Measurements from ENCODE around the gene RTN1. TPM values are rescaled to one million over a fixed set of nuclear protein-coding genes. Genes with fewer than 3 reads are reported as not detected.

RTN1 gene
- total RNA-seq, 1 donor from 2014 or later: 2.1 TPM

DNA sequence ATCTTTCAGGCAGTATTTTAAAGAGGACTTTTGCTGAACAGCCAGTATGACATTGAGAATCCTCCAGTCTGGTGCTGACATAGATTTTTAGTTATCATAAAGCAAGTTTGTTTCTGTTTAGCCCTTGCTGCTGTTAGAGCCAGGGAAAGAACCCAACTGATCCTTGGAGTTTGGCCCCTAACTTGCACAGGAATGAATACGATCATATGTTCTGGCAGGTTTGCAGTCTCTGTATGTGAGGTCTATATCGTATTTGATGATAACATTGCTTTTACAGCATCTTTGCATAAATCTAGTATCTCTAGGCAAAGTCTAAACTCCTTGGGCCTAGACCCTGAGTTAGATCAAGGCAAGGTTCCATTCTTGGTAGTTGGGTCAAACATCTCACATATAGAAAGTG is 289.7 kb downstream of the RTN1 start:
- Mint-ChIP-seq H3K4me1 (ENCODE audit: unreplicated experiment) (peaks cover 9% of the 10 kb centered on the region), H3K27me3 (ENCODE audit: unreplicated experiment) (no peaks in the 10 kb centered on the region), H3K27ac (ENCODE audit: unreplicated experiment) (no peak overlapping the region), H3K4me3 (ENCODE audit: unreplicated experiment) (no peak overlapping the region), H3K9me3 (ENCODE audit: unreplicated experiment) (no peaks in the 10 kb centered on the region), H3K36me3 (ENCODE audit: low read depth, unreplicated experiment) (no peaks in the 10 kb centered on the region)
- DNase-seq (ENCODE audit: low spot score): no peak
- TF ChIP-seq, protein P1, sequence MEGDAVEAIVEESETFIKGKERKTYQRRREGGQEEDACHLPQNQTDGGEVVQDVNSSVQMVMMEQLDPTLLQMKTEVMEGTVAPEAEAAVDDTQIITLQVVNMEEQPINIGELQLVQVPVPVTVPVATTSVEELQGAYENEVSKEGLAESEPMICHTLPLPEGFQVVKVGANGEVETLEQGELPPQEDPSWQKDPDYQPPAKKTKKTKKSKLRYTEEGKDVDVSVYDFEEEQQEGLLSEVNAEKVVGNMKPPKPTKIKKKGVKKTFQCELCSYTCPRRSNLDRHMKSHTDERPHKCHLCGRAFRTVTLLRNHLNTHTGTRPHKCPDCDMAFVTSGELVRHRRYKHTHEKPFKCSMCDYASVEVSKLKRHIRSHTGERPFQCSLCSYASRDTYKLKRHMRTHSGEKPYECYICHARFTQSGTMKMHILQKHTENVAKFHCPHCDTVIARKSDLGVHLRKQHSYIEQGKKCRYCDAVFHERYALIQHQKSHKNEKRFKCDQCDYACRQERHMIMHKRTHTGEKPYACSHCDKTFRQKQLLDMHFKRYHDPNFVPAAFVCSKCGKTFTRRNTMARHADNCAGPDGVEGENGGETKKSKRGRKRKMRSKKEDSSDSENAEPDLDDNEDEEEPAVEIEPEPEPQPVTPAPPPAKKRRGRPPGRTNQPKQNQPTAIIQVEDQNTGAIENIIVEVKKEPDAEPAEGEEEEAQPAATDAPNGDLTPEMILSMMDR (IDR thresholded peaks at IDR 0.05; ENCODE audit: unreplicated experiment): no peak

DNA sequence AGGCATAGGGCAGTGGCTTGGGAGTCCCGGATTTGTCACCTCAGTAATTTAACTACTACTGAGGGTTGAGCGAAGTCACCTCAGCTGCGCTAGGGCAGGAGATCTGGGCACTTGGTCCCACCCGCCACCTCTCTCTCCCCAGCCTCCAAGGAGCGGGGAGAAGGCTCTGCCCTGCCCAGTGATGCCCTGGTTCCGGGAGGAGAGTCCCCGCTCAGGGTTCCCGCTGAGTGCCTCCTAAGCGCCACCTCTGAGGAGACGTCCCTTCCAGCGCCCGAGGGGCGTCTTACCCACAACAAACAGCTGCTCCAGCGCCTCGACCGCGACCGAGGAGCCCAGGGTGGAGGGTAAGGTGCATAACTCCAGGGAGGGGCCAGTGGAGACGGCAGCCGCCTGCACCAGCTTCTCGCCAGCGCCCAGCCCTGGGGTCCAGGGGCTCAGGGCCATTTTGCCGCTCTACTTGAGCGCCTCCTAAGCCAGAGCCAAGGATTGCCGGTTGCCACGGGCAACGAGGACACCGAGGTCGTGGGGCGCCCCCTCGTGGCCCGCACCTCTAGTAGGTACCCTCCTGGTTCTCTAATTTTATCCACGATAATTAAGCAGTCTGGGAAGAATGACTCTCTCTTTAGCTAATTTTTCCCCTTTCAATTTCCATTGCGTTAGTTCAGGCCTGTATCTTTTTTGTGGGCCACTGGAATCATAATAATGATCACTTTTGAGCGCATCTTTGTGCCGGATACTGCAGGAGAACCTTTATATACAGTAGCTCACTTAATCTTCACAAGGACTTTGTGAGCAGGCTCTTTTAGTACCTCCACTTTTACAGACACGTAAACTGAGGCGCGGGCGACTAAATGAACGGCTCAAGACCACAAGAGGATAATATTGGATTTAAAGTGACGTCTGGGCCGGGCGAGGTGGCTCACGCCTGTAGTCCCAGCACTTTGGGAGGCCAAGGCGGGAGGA is 294.0 kb downstream of the RTN1 start, which contains the start of gene CCDC175:
Gene CCDC175 (minus strand): TSS at position 481 of the 963 bp plus-strand sequence. CDS start 37 bp downstream, at position 444.
- TF ChIP-seq, protein P1 (IDR thresholded peaks at IDR 0.05; ENCODE audit: unreplicated experiment): peak; percentile 90
- Mint-ChIP-seq H3K27me3 (ENCODE audit: unreplicated experiment) (no peaks in the 10 kb centered on the region), H3K36me3 (ENCODE audit: low read depth, unreplicated experiment) (no peaks in the 10 kb centered on the region), H3K9me3 (ENCODE audit: unreplicated experiment) (no peaks in the 10 kb centered on the region), H3K4me3 (ENCODE audit: unreplicated experiment) (peak within 1 kb of the TSS; percentile 78), H3K4me1 (ENCODE audit: unreplicated experiment) (no peaks in the 10 kb centered on the region), H3K27ac (ENCODE audit: unreplicated experiment) (peak within 1 kb of the TSS; percentile 30)
- DNase-seq (ENCODE audit: low spot score): peak; percentile 92

DNA sequence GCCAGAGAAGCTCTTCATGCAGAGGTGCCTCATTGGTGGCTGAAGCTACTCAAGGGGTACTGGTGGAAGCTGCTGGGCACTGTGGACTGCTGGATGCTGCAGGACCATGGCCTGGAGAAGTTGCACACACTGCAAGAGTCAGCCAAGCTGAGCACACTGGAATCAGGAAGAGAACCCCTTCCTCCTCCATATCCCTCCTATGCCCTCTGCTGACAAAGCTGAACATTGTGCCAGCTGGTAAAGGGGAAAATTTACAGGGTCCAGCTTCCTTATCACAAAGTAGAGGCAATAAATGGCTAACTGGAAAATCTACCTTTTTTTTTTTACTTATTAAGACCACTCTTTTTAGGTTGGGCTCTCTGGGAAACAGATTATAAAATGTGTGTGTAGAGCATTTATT is 300.5 kb downstream of the RTN1 start:
- no peaks in the 10 kb centered on the region for H3K27me3 Mint-ChIP-seq (ENCODE audit: unreplicated experiment)
- no peak overlapping the region for H3K4me3 Mint-ChIP-seq (ENCODE audit: unreplicated experiment)
- TF ChIP-seq, protein P1 (IDR thresholded peaks at IDR 0.05; ENCODE audit: unreplicated experiment): no peak
- no peaks in the 10 kb centered on the region for H3K9me3 Mint-ChIP-seq (ENCODE audit: unreplicated experiment)
- H3K4me1 Mint-ChIP-seq (ENCODE audit: unreplicated experiment): peaks cover 1% of the 10 kb centered on the region
- no peaks in the 10 kb centered on the region for H3K36me3 Mint-ChIP-seq (ENCODE audit: low read depth, unreplicated experiment)
- H3K27ac Mint-ChIP-seq (ENCODE audit: unreplicated experiment): no peak overlapping the region
- DNase-seq (ENCODE audit: low spot score): no peak

DNA sequence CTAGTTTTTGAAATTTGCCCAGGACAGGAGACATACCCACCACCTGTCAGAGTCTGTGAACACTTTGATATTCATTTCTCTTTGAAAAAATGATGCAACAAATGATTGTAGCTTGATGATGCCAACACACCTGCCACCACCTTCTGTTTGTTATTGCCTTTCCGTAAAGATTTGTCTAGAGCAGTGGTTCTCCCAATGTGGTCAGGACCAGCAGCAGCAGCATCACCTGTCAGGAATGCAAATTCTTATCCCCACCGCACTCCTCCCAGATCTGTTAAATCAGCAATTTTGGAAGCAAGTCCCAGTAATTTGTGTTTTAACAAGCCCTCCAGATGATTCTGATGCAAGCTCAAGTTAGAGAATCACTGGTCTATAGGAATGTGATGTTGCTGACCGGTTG is 303.9 kb downstream of the RTN1 start:
- TF ChIP-seq, protein P1 (IDR thresholded peaks at IDR 0.05; ENCODE audit: unreplicated experiment): no peak
- Mint-ChIP-seq H3K4me3 (ENCODE audit: unreplicated experiment) (no peak overlapping the region), H3K27ac (ENCODE audit: unreplicated experiment) (no peak overlapping the region), H3K36me3 (ENCODE audit: low read depth, unreplicated experiment) (no peaks in the 10 kb centered on the region), H3K27me3 (ENCODE audit: unreplicated experiment) (no peaks in the 10 kb centered on the region), H3K4me1 (ENCODE audit: unreplicated experiment) (peaks cover 12% of the 10 kb centered on the region), H3K9me3 (ENCODE audit: unreplicated experiment) (no peaks in the 10 kb centered on the region)
- no peak for DNase-seq (ENCODE audit: low spot score)

DNA sequence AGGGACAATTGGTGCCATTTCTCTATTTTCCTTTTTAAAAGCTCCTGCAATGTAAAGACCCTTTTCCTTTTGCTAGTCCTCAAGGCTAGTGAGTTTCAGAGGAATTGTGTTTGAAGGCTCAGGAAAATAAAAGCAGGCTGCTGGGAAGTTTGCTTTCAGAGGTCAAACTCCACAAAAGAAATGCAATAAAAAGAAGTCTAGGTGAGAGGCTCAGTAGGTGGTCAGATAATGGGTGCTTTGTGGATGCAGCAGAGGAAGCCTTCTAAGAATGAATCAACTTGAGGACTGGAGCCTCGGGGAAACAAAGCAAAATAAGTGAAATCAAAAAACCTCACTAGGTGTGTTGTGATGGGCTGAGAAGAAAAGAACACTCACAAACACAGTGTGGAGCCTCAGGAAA is 304.3 kb downstream of the RTN1 start:
- H3K27me3 Mint-ChIP-seq (ENCODE audit: unreplicated experiment): no peaks in the 10 kb centered on the region
- H3K27ac Mint-ChIP-seq (ENCODE audit: unreplicated experiment): no peak overlapping the region
- TF ChIP-seq, protein P1 (IDR thresholded peaks at IDR 0.05; ENCODE audit: unreplicated experiment): no peak

More for the DNA sequence above, 304.3 kb downstream of the RTN1 start:
- Mint-ChIP-seq H3K4me3 (ENCODE audit: unreplicated experiment) (no peak overlapping the region), H3K9me3 (ENCODE audit: unreplicated experiment) (no peaks in the 10 kb centered on the region), H3K36me3 (ENCODE audit: low read depth, unreplicated experiment) (no peaks in the 10 kb centered on the region), H3K4me1 (ENCODE audit: unreplicated experiment) (peaks cover 12% of the 10 kb centered on the region)
- DNase-seq (ENCODE audit: low spot score): no peak
